ENCODE data around the gene TSBP1. TPM values are rescaled to one million over a fixed set of nuclear protein-coding genes. Genes with fewer than 3 reads are reported as not detected.

The TSBP1 gene
- total and polyA plus RNA-seq, 2 of the 8 experiments (the other 6 are each of a cell fraction or from before 2014, with no cell fraction given) = not detected

DNA sequence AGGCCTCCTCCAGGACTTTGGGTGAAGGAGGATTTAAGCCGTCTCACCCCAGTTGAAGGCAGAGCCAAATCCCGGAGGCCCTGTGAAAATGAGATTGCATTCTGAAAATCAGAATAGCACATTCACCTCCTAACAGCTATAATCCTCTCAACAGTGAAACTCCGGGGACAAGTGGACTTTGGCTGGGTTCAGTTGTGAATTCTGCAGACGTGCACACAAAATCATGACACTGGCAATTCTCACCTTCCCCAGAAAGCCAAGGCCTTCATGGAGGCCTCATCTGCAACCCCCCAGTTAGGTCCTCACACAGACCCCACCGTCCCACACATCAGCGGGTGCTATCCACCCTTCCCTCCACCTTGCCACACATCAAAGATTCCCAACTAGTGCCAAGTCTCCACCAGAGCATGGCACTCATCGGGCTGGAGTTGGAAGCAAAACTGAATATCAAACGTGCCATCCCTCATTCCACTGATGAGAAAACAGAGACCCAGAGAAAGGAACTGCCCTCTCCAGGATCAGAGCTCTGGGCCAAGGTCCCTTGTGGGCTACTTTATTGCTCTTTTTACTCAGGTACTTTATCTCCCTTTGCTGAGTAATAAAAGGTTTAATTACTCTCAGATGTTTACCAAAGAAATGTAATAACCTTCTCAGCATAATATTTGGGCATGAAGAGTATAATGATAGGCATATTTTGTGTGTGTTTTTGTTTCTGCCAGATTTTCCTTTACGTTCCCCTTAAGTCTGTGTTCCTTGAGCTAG is 40.0 kb upstream of the TSBP1 start:
- Histone ChIP-seq H3K9ac (replicated peaks in 1 of 4; ENCODE audit: extremely low read depth in 1 of 4, low read depth in 3 of 4, low read length in 3 of 4) (no peak overlapping the region), H3K18ac (ENCODE audit: extremely low read depth, low read length) (no peak overlapping the region), H2AK5ac (ENCODE audit: low read depth, low read length) (no peak overlapping the region), H2BK15ac (ENCODE audit: low read length) (no peak overlapping the region), H3K27me3 (replicated peaks in 1 of 4; ENCODE audit: control insufficient read depth in 3 of 4, extremely low read depth in 1 of 4, insufficient read depth in 3 of 4, low read length in 3 of 4) (peaks cover 0 to 12% (median 1%) of the 10 kb centered on the region in 4 experiments; a peak in 1 of 7 replicates), H3K9me3 (ENCODE audit: insufficient read depth in 2 of 2, low read depth in 1 of 2, low read length in 1 of 2) (no peaks in the 10 kb centered on the region), H3K4me3 (ENCODE audit: extremely low read depth in 1 of 4, insufficient read depth in 2 of 4, low read depth in 3 of 4, low read length in 4 of 4) (no peak overlapping the region), H3K23me2 (ENCODE audit: low read depth, low read length) (no peaks in the 10 kb centered on the region), H3K56ac (replicated peaks; ENCODE audit: insufficient read length, low read depth, low read length) (no peak overlapping the region), H3K14ac (ENCODE audit: insufficient read length) (no peak overlapping the region), H3K4me2 (ENCODE audit: insufficient read depth in 1 of 2, low read depth in 2 of 2, low read length in 2 of 2) (no peak overlapping the region), H3K79me1 (ENCODE audit: low read depth, low read length) (no peaks in the 10 kb centered on the region), H2BK5ac (ENCODE audit: low read depth, low read length) (no peak overlapping the region), H4K8ac (ENCODE audit: extremely low read depth, insufficient read depth, low read length) (no peak overlapping the region), H2BK12ac (ENCODE audit: low read depth, low read length) (no peak overlapping the region), H4K91ac (replicated peaks; ENCODE audit: insufficient read length, low read length) (no peak overlapping the region), H3K23ac (ENCODE audit: insufficient read length) (no peak overlapping the region), H3K36me3 (ENCODE audit: control insufficient read depth in 2 of 4, insufficient read depth in 4 of 4, low read length in 3 of 4) (no peaks in the 10 kb centered on the region), H2AFZ (ENCODE audit: low read length) (no peak overlapping the region), H3K4ac (replicated peaks; ENCODE audit: insufficient read length, low read depth, low read length) (no peak overlapping the region), H3K4me1 (replicated peaks in 1 of 4; ENCODE audit: control insufficient read depth in 3 of 4, insufficient read depth in 4 of 4, low read length in 3 of 4) (peaks cover 0 to 6% (median 2%) of the 10 kb centered on the region in 4 experiments; a peak in 3 of 7 replicates), H4K5ac (ENCODE audit: insufficient read length, low read depth, low read length) (no peak overlapping the region), H2BK120ac (replicated peaks; ENCODE audit: low read depth, low read length) (no peak overlapping the region), H3K79me2 (ENCODE audit: control insufficient read depth in 1 of 2, insufficient read depth in 2 of 2, low read length in 2 of 2) (no peaks in the 10 kb centered on the region), H3K27ac (ENCODE audit: low read depth, low read length) (no peak overlapping the region), H4K20me1 (replicated peaks in 1 of 2; ENCODE audit: control insufficient read depth in 1 of 2, insufficient read depth in 2 of 2, low read length in 2 of 2) (peaks cover 0 to 1% of the 10 kb centered on the region in 2 experiments), H2BK20ac (ENCODE audit: low read length) (no peak overlapping the region)
- ChIA-PET CTCF (ENCODE audit: partially characterized antibody) (interaction anchor here (0.6 to 5.7 kb wide), 6 partner anchors 9 to 280 kb away, joined by 3 to 51 read pairs (median 22); no protein-coding TSS in a partner anchor), POLR2A (ENCODE audit: partially characterized antibody) (no interaction called here)
- WGBS, 2 experiments (ENCODE audit: extremely low coverage in 1 of 2, insufficient coverage in 1 of 2, insufficient read length in 1 of 2, insufficient replicate concordance in 2 of 2, low coverage in 1 of 2, low lambda C conversion rate in 2 of 2, missing lambda C conversion rate in 1 of 2) = 78% methylated on average over 9 of the region's 9 CpGs; no CpG with 5 or more reads in 1 of the 2 experiments
- DNase-seq (ENCODE audit: low read depth in 1 of 2, low spot score in 2 of 2) (no peak), FAIRE-seq (no peak)
- TF ChIP-seq ATF2 (IDR thresholded peaks at IDR 0.05; ENCODE audit: low read length) = no peak
- no peak for TF ChIP-seq BACH1 (IDR thresholded peaks at IDR 0.05; ENCODE audit: low read length)
- TF ChIP-seq POLR2AphosphoS5 (IDR thresholded peaks at IDR 0.05; ENCODE audit: low read depth, low read length) = no peak
- TF ChIP-seq SIRT6 (IDR thresholded peaks at IDR 0.05; ENCODE audit: low read length) = no peak
- no peak for TF ChIP-seq YY1 (IDR thresholded peaks at IDR 0.05; ENCODE audit: low read depth, low read length)
- TF ChIP-seq EZH2 (IDR thresholded peaks at IDR 0.05; ENCODE audit: low read depth, low read length, severe bottlenecking) = no peak
- no peak for TF ChIP-seq SIN3A (conservative IDR thresholded peaks at IDR 0.05 in 1 of 2, IDR thresholded peaks at IDR 0.05 in 1 of 2; ENCODE audit: low read depth in 1 of 2, low read length in 2 of 2)
